Activated CD8-positive, alpha-beta memory T cell treated with anti-CD3 and anti-CD28 coated beads for 4 hours (primary cell): ENCODE measurements around the gene SNX3.
"Not testable (repeated sequence)": the region's sequence is repeated elsewhere in the genome, so short reads cannot be mapped to it uniquely, and the experiment has no call there.

Experiments used
- DNase-seq, 2 donors: peaks; one replicate each; pipeline ENCODE4 v3.0.0-alpha.2; 2020; ENCODE audit warnings: low read depth in 2 of 2

The SNX3 gene

DNA sequence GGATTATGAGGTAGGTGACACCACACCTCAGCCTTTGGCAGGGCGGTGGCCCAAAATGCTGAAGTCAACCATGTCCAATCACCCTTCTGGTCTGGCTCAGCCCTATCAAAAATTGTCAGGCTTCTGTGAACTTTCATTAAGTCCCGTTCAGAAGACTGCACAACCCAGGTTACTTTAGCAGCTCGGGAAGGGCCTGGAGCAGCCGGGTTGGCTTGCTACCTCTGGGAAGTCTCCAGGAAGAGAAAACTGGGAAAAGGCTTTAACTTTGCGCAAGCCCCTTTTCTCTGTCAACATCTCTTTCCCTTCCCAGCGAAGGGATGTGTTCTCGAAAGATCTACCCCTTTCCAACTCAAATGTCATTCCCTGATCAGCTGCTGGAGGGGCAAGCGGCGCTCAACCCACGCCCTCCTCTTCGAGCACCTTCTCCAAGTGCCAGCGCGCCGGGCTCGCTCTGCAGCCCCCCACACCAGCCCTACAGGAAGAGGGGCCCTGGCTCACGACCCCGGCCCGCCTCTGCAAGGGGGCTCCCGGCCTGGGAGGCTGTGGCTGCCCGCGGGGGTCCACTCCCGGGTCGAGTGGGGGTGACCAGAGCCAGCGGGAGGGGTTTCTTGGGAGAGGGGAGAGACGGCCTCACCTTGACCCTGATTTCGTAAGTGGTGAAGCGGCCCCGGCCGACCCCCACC lies 573 bp downstream of the SNX3 start:
- DNase-seq, result peak in 1 of 2 donors; percentile 4

DNA sequence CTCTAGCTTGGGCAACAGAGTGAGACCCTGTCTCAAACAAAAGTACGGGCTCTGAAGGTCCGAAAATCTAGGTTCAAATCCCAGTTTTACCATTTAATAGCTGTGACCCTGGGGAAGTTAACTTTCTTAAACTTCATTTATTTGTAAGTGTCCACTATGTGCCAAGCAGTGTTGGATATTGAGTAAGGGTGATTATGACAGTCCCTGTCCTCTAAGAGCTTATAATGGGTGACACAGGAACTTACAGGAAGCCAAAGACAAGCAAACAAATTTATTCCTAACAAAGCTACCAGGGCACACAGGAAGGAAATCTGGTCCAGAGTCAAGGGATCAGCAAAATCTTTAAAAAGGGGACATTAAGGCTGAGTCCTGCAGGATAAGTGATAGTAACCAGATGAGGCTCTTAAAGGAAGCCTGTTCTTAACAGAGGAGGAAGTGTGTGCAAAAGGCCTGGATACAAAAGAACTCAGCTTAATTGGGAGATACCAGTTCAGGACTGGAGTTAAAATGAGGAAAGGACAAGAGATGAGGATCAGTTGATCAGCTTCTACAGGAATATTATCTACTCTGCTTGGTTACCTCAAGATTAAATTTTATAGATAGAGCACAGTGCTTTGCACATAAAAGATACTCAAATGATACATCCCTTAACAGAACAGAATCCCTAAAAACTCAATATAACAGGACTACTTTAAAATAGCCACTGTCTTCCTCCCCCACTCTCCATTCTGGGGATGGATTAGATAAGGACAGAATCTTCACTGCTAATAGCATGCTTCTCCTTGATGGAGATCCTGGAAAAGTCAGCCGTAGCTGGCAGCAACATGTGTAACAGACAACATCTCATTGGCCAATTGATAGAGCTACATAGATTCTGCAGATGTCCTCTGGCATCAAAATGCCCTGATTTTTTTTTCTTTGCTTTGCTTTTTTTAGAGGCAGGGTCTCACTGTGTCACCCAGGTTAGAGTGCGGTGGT lies 6.1 kb downstream of the SNX3 start:
- no peak for DNase-seq

GRCh38 chr6:108253241-108253640 lies 7.6 kb downstream of the SNX3 start:
- no peak for DNase-seq

DNA sequence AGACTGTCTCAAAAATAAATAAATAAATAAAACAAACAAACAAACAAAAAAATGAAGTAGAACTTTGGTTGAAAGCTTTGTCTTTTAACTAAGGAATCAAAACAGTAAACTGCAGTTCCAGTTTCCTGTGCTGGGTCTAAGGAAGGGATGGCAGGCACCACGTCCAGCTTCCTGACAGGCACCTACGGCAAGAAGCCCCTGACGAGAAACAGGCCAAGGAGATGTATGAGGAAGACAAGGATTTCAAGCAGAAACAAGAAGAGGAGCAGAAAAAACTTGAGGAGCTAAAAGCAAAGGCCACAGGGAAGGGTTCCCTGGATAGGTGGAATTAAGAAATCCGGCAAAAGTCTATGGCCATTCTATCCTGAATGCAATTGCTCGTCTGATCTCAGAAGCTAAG lies 8.8 kb downstream of the SNX3 start:
- no peak for DNase-seq

DNA sequence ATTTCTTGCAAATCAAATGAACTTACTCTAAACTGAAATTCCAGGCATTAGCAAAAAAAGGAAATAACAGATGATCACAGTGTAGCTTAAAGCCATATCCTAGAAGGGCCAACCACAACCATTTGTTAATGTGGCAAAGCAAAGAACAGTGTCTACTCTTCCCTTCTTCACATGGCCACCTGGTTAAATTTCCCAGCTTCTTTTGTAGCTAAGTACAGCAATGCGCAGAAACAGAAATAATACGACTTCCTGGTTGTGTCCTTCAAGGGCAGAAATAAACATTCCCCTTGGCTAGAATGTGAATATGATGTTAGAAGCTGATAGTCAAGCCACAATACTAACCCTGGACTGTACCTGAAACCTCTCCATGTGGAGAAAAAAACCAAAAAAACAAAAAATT lies 9.6 kb downstream of the SNX3 start:
- no peak for DNase-seq

- DNase-seq, result no peak
Measured at GRCh38 chr6:108250240-108250866, 10.5 kb downstream of the SNX3 start.

DNA sequence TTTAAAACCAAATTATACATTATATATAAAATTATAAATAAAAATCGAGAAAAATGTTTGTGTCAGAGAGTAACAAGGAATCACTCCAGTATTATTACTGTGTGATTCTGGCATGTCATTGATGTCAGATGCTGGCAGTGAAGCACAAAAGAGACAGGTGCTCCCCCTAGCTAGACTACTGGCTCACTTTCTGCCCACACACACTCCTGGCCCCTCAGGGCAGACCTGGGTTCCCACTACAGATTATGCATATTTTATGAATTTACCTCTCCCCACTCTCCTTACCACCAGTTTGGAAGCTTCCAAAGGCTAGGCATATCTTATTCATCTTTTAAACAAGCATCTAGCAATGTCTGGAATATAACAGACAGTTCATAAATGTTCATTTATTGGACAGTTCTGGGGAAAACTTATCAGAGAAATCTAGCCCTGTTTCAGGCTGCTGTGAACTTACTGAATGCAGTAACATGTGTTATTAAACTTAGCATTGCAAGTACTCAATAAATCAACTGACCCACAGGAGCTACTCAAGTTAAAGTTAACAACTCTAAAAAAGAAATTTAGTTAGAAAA lies 12.8 kb downstream of the SNX3 start:
- DNase-seq, result no peak

- not testable (repeated sequence) for DNase-seq
Measured at GRCh38 chr6:108245095-108245494, 15.7 kb downstream of the SNX3 start.

DNA sequence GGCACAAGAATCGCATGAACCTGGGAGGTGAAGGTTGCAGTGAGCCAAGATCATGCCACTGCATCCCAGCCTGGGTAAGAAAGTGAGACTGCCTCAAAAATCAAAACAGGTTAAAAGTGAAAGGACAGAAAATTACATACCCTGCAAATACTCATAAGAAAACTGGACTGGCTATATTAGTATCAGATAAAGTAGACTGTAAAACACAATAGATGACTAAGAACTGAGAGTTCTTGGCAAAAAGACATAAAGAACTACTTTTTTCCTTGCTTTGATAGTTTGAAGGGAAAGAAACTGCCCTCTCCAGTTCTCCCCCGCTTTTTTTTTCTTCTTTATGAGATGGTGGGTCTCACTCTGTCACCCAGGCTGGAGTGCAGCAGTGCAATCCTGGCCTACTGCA lies 17.0 kb downstream of the SNX3 start:
- DNase-seq, result no peak

- DNase-seq, result no peak
Measured at GRCh38 chr6:108242721-108243120, 18.1 kb downstream of the SNX3 start.

GRCh38 chr6:108242259-108242658 lies 18.6 kb downstream of the SNX3 start:
- no peak for DNase-seq

DNA sequence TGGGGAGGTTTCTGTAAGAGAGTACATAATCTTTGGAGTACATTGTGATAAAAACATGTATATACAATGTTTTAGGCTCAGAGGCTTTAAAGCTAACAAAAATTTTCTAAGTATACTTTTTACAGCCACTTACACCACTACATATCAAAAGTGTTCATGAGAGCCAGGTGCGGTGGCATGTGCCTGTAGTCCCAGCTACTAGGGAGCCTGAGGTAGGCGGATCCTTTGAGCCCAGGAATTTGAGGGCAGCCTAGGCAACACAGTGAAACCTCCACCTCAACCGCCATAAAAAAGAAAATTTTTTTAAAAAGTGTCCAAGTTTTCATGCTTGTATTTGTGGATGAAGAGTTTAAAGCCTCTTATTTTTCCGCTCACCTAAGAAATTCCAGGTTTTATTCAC lies 22.5 kb downstream of the SNX3 start:
- no peak for DNase-seq

DNA sequence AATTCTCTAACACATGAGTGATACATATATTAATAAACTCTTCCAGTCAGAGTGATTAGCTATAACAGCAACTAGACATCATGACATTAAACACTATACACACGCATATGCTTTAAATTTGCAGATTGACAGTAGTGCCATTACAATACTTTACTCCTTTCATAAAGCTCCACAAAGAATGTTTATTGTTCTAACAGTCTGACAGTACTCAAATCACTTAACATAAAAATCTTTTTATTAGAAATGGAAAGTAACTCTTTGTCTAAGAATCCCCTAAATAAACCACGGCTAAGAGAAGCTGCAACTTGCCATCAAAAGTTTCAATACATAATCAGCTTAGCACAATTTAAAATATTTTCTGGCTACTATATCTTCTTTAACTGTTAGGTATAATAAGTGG lies 24.0 kb downstream of the SNX3 start:
- DNase-seq, result no peak

GRCh38 chr6:108235127-108235526 lies 25.7 kb downstream of the SNX3 start:
- no peak for DNase-seq

GRCh38 chr6:108228416-108228815 lies 32.4 kb downstream of the SNX3 start:
- DNase-seq, result no peak

DNA sequence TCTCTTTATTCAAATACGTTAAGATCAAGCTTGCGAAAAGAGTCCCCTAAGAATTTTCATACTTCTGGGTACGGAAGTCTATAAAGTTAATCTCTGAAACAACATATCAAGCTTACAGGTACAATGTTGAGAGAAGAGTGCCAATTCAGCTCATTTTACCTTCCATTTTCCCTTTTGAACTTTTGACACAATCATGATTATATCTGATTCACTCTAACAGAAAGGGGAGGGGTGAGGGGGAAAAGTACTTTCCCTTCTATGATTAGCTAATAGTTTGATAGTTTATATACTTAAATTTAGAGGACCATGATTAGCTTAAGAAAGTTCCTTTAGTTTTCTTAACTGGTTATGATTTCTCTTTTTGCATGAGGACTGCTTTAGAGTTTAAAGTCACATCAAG lies 33.5 kb downstream of the SNX3 start:
- no peak for DNase-seq

GRCh38 chr6:108222504-108222903 lies 38.3 kb downstream of the SNX3 start:
- no peak for DNase-seq

GRCh38 chr6:108222064-108222463 lies 38.8 kb downstream of the SNX3 start:
- DNase-seq, result no peak

- DNase-seq, result no peak
Measured at GRCh38 chr6:108211671-108212070, 49.2 kb downstream of the SNX3 start.

GRCh38 chr6:108210556-108210955 lies 50.3 kb downstream of the SNX3 start:
- DNase-seq, result no peak

- no peak for DNase-seq
Measured at GRCh38 chr6:108209738-108210137, 51.1 kb downstream of the SNX3 start.

DNA sequence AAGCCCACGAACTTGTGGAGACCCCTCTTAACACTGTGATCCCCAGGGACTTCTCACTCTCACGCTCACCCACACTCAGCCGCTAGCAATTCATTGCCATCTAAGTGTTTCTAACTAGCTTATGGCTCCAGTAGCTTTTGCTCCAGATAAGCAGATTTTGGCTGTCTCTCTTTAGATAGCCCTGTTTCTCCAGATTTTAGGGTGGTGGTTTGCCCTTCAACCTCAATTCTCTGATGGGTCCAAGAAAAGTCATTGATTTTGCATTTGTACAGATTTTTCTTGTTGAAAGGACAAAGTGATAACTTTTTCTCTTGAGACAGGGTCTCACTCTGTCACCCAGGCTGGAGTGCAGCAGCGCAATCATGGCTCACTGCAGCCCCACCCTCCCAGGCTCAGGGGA lies 53.8 kb downstream of the SNX3 start:
- DNase-seq, result no peak
